DND-41 (cell line): ENCODE data around the gene TSPAN18.

Experiments
- EZH2 ChIP-seq: IDR thresholded peaks from 3 replicates; pipeline ENCODE4 v1.6.1; 2012; ENCODE audit warnings: borderline replicate concordance, low read depth, mild to moderate bottlenecking, moderate library complexity, low read length, inconsistent platforms; ENCODE audit not compliant: severe bottlenecking
- TF ChIP-seq, protein P1 (sequence below): IDR thresholded peaks from 2 replicates; pipeline ENCODE4 v1.5.1; 2012; ENCODE audit warnings: borderline replicate concordance, low read length, moderate library complexity, mild to moderate bottlenecking; ENCODE audit not compliant: poor library complexity, severe bottlenecking; ENCODE audit errors: extremely low read depth

DNA sequence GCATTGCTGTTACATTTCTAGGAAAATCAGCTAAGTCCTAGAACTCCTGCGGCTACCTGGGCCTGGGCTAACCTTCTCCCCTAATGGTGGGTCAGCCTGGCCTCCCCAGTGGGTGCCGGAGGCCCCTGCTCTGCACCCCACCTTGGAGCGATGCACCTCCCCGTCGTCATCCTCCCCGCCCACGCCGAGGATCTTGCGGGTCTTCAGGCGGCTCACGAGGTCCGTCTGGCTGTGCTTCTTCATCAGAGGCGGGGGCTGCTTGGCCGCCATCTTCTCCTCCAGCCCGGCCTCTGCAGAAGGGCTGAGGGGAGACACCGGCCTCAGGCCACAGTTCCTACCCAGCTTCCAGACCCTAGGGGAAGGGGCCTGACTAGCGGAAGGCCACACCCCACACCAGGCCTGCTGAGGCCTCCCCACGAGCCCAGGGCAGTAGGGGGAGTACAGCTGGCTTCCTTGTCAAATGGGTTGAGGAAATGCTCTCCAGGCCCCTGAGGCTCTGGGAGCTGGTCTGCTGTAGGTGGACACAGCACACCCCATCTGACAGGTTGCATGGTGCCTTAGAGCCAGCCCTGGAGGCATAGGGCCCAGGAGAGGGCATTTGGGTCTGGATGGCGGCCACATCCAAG, 211.4 kb downstream of the TSPAN18 start:
- TF ChIP-seq, protein P1, sequence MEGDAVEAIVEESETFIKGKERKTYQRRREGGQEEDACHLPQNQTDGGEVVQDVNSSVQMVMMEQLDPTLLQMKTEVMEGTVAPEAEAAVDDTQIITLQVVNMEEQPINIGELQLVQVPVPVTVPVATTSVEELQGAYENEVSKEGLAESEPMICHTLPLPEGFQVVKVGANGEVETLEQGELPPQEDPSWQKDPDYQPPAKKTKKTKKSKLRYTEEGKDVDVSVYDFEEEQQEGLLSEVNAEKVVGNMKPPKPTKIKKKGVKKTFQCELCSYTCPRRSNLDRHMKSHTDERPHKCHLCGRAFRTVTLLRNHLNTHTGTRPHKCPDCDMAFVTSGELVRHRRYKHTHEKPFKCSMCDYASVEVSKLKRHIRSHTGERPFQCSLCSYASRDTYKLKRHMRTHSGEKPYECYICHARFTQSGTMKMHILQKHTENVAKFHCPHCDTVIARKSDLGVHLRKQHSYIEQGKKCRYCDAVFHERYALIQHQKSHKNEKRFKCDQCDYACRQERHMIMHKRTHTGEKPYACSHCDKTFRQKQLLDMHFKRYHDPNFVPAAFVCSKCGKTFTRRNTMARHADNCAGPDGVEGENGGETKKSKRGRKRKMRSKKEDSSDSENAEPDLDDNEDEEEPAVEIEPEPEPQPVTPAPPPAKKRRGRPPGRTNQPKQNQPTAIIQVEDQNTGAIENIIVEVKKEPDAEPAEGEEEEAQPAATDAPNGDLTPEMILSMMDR: no peak
- TF ChIP-seq EZH2: no peak
